ENCODE results near the gene NAA15.

GRCh38 chr4:139311909-139312308 is 10.6 kb downstream of the NAA15 start:
- TF ChIP-seq CTCF (IDR thresholded peaks at IDR 0.05): no peak
- TF ChIP-seq POLR2A (IDR thresholded peaks at IDR 0.05): no peak
- TF ChIP-seq POLR2AphosphoS5 (IDR thresholded peaks at IDR 0.05): no peak
- TF ChIP-seq EP300 (IDR thresholded peaks at IDR 0.05): no peak

Data from gastroesophageal sphincter (tissue), 3 donors.